Gastroesophageal sphincter (tissue), 3 donors: ENCODE data around the gene GRK4.

Source experiments
- CTCF ChIP-seq, 4 experiments: fragments of 200-600 bp in 2 of 4; fragments of 450-650 bp in 2 of 4; sonication (generic) in 1 of 4; IDR thresholded peaks; one replicate each; pipeline ENCODE4 v1.5.1; 2017 to 2019; ENCODE audit warnings: antibody characterized with exemption in 4 of 4, mild to moderate bottlenecking in 2 of 4, moderate library complexity in 2 of 4
- POLR2A ChIP-seq, 2 donors: fragments of 450-650 bp; IDR thresholded peaks; one replicate each; pipeline ENCODE4 v1.6.1; 2017; ENCODE audit warnings: antibody characterized with exemption in 2 of 2, mild to moderate bottlenecking in 2 of 2, moderate library complexity in 1 of 2
- POLR2AphosphoS5 ChIP-seq: sonication (generic); formaldehyde crosslinking; IDR thresholded peaks from one replicate; pipeline ENCODE4 v1.6.1; 2017; ENCODE audit warnings: antibody characterized with exemption

DNA sequence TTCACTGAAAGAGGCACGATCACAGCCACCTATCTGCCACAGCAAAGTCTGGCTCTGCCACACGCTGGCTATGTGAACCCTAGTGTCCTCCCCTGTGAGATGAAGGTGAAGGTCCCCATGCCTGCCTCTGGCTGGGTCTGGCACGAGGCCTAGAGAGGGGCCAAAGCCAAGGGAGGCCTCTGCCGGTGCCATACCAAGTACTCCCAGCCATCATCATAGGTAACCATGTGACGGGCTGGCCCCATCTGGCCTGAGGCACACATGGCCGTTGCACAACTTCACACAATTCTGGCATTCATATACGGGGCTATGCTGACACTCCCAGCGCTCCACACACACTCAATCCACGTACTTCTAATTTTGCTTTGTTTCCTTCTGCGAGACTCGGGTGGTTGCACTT, 15.4 kb upstream of the GRK4 start:
- TF ChIP-seq CTCF (IDR thresholded peaks at IDR 0.05): no peak
- no peak for TF ChIP-seq POLR2AphosphoS5
- TF ChIP-seq POLR2A (IDR thresholded peaks at IDR 0.05): no peak
